ENCODE measurements around the gene ARID5B.

The ARID5B gene

DNA sequence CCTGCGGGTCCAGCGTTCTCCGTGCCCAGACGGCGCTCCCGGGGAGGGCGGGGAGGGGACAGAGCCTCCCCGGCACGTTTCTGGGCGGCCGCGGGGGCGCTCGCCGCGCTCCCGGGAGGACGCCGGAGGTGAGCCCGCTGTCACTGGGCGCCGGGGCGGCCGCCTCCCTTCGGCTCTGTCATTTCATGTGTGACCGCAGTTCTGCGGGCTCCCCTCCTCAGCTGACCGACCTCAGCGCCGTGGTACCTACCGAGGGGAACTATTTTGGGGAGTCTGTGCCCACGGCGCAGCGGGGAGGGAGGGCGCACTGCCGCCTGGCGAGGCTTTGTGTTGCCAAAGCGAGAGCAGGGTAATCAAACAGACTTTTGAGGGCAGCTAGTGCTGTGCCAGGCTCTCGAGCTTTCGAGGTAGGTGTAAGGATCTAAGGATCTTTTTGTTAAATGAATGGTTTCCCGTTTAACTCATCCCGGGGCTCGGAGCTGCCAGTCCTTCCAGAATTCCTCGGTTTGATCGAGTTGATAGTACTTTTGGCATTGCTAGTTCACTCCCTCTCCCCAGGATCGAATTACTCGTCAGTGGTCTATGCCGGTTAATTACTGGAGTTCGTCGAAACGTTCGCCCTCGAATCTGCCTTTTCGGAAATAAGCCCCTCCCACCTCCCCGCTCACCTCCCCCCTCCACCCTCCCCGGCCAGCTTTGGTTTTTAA lies 1.9 kb downstream of the ARID5B start:
- POLR2A ChIA-PET: interaction anchor here (0.6 to 1.2 kb wide), 4 partner anchors 90 to 146 kb away, joined by 3 to 4 read pairs (median 4); no protein-coding TSS in a partner anchor
- peak; percentile 22 for TF ChIP-seq CTCF (IDR thresholded peaks at IDR 0.05; ENCODE audit: insufficient read depth, low read length, missing control alignments)
- DNase-seq (ENCODE audit: low read depth, low spot score): no peak
- CTCF ChIA-PET: interaction anchor here (0.7 to 3.1 kb wide), 13 partner anchors 9 to 345 kb away, joined by 3 to 9 read pairs (median 3); no protein-coding TSS in a partner anchor
- peak overlapping the region; percentile 81 for H3K4me3 ChIP-seq (ENCODE audit: low read depth, low read length)

DNA sequence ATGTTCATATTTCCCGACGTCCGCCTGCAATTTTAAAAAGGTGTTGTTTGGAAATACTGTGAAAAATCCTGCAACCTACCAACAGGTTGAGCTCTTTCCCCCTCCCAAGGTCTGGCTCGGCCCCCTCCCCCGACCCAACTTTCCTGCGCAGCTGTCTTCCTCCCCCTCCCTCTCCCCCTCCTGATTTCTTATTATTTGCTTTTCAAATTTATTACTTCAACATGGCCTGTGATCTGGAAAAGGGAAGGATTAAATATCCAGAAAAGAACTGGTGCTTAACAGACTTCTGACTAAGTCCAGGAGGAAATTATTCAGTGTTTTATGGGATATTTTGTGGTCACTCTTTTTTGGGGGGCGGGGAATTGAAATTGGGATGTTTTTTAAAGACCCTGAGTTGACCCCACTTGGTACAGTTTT lies 2.4 kb downstream of the ARID5B start:
- no peak for TF ChIP-seq CTCF (IDR thresholded peaks at IDR 0.05; ENCODE audit: insufficient read depth, low read length, missing control alignments)
- CTCF ChIA-PET: interaction anchor here (0.7 to 3.4 kb wide), 9 partner anchors 9 to 345 kb away, joined by 3 to 10 read pairs (median 4); no protein-coding TSS in a partner anchor
- no peak for DNase-seq (ENCODE audit: low read depth, low spot score)
- H3K4me3 ChIP-seq (ENCODE audit: low read depth, low read length): peak overlapping the region; percentile 81
- POLR2A ChIA-PET: interaction anchor here (0.8 to 1.2 kb wide), 3 partner anchors 140 to 145 kb away, joined by 4 read pairs; no protein-coding TSS in a partner anchor

DNA sequence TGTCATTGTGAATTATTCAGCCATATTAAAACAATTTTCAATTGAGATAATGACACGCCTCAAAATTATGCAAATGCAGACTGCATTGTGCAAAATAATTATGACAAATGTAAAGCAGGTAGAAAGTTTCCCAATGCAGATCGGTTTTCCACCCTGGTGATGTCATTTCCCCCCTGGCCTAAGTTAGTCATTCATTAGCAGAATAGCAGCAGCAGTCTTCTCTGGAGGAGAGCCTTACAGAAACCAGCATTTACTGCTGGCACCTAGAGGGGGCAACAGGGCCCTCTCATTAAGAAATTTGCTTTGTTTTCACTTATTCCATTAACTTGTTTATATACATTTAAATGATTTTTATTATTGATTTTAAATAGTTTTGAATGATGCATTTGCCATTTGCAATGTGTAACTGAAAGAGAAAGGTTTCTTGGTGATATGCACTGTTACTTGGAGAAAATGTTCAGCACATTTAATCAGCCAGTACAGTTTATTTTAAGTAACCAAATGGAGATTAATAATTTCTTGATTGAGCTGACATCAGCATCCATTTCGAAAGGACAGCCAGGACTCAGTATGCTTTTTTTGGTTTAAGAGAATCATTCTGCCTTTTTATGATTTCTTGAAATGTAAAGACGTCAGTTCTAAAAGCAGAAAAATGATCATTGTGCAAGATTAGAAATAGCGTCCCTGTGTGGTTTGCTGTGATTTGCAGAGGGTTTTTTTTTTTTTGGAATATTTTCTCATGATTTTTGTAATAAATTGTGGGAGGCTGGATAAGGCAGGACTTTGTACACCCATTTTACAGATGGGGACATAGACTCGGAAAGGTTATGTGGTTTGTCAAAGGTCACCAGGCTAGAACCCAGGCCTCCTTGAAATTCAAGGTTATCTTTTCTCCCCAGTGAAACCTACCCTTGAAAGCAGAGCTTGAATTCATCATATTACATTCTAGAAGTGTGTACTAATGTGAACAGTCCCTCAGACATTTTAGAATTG lies 3.5 kb downstream of the ARID5B start:
- ChIA-PET POLR2A (no interaction called here), CTCF (interaction anchor here (0.7 to 3.4 kb wide), 5 partner anchors 9 to 340 kb away, joined by 3 to 26 read pairs (median 7); no protein-coding TSS in a partner anchor)
- H3K4me3 ChIP-seq (ENCODE audit: low read depth, low read length): peak overlapping the region; percentile 81
- DNase-seq (ENCODE audit: low read depth, low spot score): no peak
- peak; percentile 15 for TF ChIP-seq CTCF (IDR thresholded peaks at IDR 0.05; ENCODE audit: insufficient read depth, low read length, missing control alignments)

GRCh38 chr10:61905837-61906561 lies 4.5 kb downstream of the ARID5B start:
- POLR2A ChIA-PET: no interaction called here
- no peak for TF ChIP-seq CTCF (IDR thresholded peaks at IDR 0.05; ENCODE audit: insufficient read depth, low read length, missing control alignments)
- DNase-seq (ENCODE audit: low read depth, low spot score): no peak
- no peak overlapping the region for H3K4me3 ChIP-seq (ENCODE audit: low read depth, low read length)
- CTCF ChIA-PET: interaction anchor here (0.7 to 3.4 kb wide), 5 partner anchors 9 to 339 kb away, joined by 3 to 26 read pairs (median 7); no protein-coding TSS in a partner anchor

GRCh38 chr10:61906562-61906901 lies 5.0 kb downstream of the ARID5B start:
- H3K4me3 ChIP-seq (ENCODE audit: low read depth, low read length): no peak overlapping the region
- POLR2A ChIA-PET: interaction anchor here (0.7 kb wide), 1 partner anchor 86 kb away, joined by 3 read pairs; no protein-coding TSS in a partner anchor
- CTCF ChIA-PET: interaction anchor here (0.8 to 3.4 kb wide), 5 partner anchors 11 to 339 kb away, joined by 3 to 26 read pairs (median 7); no protein-coding TSS in a partner anchor
- DNase-seq (ENCODE audit: low read depth, low spot score): no peak
- no peak for TF ChIP-seq CTCF (IDR thresholded peaks at IDR 0.05; ENCODE audit: insufficient read depth, low read length, missing control alignments)
